Measurements from ENCODE around the gene RRP12.

RRP12 gene

DNA sequence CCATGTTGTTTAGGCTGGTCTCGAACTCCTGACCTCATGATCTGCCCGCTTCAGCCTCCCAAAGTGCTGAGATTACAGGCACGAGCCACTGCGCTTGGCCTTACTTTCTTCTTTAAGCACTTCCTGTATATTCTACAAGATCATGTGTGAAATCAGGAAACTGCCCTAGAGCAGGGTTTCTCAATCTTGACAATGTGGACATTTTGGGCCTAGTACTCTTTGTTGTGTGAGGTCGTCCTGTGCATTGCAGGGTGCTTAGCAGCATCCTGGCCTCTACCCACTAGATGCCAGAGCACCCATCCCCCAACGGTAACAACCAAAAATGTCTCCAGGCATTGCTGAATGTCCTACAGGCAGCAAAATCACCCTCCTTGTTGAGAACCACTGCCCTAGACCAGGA is 24.7 kb downstream of the RRP12 start:
- no peak overlapping the region for H3K9ac ChIP-seq
- no peak overlapping the region for H3K4me2 ChIP-seq
- H3K36me3 ChIP-seq (ENCODE audit: insufficient read depth), result no peaks in the 10 kb centered on the region; the same call in 1 of the 2 replicates
- H3K27ac ChIP-seq, result no peak overlapping the region
- TF ChIP-seq, protein P1, sequence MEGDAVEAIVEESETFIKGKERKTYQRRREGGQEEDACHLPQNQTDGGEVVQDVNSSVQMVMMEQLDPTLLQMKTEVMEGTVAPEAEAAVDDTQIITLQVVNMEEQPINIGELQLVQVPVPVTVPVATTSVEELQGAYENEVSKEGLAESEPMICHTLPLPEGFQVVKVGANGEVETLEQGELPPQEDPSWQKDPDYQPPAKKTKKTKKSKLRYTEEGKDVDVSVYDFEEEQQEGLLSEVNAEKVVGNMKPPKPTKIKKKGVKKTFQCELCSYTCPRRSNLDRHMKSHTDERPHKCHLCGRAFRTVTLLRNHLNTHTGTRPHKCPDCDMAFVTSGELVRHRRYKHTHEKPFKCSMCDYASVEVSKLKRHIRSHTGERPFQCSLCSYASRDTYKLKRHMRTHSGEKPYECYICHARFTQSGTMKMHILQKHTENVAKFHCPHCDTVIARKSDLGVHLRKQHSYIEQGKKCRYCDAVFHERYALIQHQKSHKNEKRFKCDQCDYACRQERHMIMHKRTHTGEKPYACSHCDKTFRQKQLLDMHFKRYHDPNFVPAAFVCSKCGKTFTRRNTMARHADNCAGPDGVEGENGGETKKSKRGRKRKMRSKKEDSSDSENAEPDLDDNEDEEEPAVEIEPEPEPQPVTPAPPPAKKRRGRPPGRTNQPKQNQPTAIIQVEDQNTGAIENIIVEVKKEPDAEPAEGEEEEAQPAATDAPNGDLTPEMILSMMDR (conservative IDR thresholded peaks at IDR 0.05; ENCODE audit: low read depth, low read length), result no peak
- no peaks in the 10 kb centered on the region for H4K20me1 ChIP-seq (ENCODE audit: insufficient read depth)
- H3K79me2 ChIP-seq (ENCODE audit: insufficient read depth, low read depth), result no peaks in the 10 kb centered on the region
- H3K4me1 ChIP-seq (ENCODE audit: low read depth, poor library complexity, severe bottlenecking), result no peaks in the 10 kb centered on the region
- no peak overlapping the region for H3K4me3 ChIP-seq (IDR thresholded peaks at IDR 0.05; ENCODE audit: insufficient read depth, low read depth, low read length)
- H2AFZ ChIP-seq (ENCODE audit: low read depth), result no peak overlapping the region
- no peaks in the 10 kb centered on the region for H3K27me3 ChIP-seq (ENCODE audit: insufficient read depth, low read depth)

DNA sequence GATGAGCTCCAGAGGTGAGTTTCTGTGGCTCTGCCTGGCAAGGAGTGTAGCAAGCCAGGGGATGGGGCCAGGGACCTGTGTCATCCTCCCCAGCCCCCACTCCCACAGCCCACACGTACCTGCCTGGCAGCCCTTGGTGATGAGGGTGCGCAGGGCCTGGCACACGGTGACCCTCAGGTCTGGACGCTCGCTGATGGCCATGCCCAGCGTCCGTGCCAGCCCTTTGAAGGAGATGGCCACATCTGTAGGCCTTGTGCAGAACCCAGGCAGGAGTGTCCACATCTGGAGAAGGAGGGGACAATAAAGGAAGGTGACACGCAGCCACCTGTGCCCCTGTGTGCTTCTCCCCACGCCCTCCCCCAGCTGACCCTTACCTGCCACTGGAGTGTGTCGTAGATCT is 27.7 kb downstream of the RRP12 start:
- TF ChIP-seq, protein P1 (conservative IDR thresholded peaks at IDR 0.05; ENCODE audit: low read depth, low read length), result no peak
- H3K36me3 ChIP-seq (ENCODE audit: insufficient read depth), result no peaks in the 10 kb centered on the region; the same call in 1 of the 2 replicates

DNA sequence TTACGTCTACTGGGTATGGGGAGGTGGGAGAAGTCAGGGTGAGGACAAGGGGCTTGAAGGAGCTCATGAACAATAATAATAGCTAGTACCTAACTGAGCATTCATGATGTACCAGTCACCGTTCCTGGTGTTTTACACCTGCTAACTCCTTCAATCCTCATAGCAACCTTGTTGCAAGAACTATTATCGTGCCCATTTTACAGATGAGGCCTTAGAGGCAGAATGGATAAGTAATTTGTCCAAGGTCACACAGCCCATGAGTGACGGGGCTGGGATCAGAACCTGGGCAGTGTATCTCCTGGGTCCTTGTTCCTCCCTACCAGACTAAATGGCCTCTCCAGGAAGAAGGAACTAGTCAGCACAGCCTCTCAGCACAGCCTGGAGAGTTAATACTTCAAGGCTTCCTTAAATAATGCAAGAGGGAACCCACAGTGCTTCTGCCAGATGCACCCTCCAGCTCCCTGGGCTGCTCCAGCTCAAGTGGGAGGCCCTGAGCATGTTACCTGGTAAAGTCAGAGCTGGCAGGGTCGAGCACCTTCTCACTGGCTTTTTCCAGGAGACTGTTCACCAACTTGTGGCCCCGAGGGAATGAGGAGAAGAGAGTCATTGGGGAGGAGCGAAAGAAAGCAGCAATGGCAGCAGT is 28.8 kb downstream of the RRP12 start:
- Histone ChIP-seq H3K4me1 (ENCODE audit: low read depth, poor library complexity, severe bottlenecking) (no peaks in the 10 kb centered on the region), H3K27me3 (ENCODE audit: insufficient read depth, low read depth) (no peaks in the 10 kb centered on the region), H3K4me3 (IDR thresholded peaks at IDR 0.05; ENCODE audit: insufficient read depth, low read depth, low read length) (no peak overlapping the region), H3K27ac (no peak overlapping the region), H3K36me3 (ENCODE audit: insufficient read depth) (no peaks in the 10 kb centered on the region; the same call in 1 of the 2 replicates), H3K4me2 (no peak overlapping the region), H2AFZ (ENCODE audit: low read depth) (no peak overlapping the region), H3K79me2 (ENCODE audit: insufficient read depth, low read depth) (no peaks in the 10 kb centered on the region), H4K20me1 (ENCODE audit: insufficient read depth) (no peaks in the 10 kb centered on the region), H3K9ac (no peak overlapping the region)
- TF ChIP-seq, protein P1 (conservative IDR thresholded peaks at IDR 0.05; ENCODE audit: low read depth, low read length), result no peak

More for the DNA sequence above, 27.7 kb downstream of the RRP12 start:
- Histone ChIP-seq H3K79me2 (ENCODE audit: insufficient read depth, low read depth) (no peaks in the 10 kb centered on the region), H3K27ac (no peak overlapping the region), H2AFZ (ENCODE audit: low read depth) (no peak overlapping the region), H3K4me1 (ENCODE audit: low read depth, poor library complexity, severe bottlenecking) (no peaks in the 10 kb centered on the region), H3K4me2 (no peak overlapping the region), H3K9ac (no peak overlapping the region), H3K27me3 (ENCODE audit: insufficient read depth, low read depth) (no peaks in the 10 kb centered on the region), H3K4me3 (IDR thresholded peaks at IDR 0.05; ENCODE audit: insufficient read depth, low read depth, low read length) (no peak overlapping the region), H4K20me1 (ENCODE audit: insufficient read depth) (no peaks in the 10 kb centered on the region)

DNA sequence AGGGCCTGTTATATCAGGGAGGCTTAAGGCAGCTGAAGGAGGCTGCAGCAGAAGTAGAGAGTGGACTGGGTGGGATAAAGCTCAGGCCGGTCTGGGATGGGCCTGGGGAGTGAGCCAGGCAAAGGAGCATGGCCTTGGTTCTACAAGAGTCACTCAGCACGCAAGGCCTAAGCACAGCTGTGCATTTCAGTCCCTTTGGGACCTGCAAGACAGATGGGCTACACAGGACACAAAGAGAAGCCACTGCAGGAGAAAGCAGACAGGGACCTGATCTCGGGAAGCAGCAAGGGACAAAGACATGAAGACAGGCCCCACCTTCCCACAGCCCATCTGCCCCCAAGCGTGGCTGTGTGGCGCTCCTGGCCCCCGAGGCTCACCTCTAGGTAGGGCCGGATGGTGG is 29.4 kb downstream of the RRP12 start:
- H3K36me3 ChIP-seq (ENCODE audit: insufficient read depth), result no peaks in the 10 kb centered on the region; the same call in 1 of the 2 replicates

More for the DNA sequence above, 29.4 kb downstream of the RRP12 start:
- Histone ChIP-seq H4K20me1 (ENCODE audit: insufficient read depth) (no peaks in the 10 kb centered on the region), H2AFZ (ENCODE audit: low read depth) (no peak overlapping the region), H3K9ac (no peak overlapping the region), H3K27ac (no peak overlapping the region), H3K4me3 (IDR thresholded peaks at IDR 0.05; ENCODE audit: insufficient read depth, low read depth, low read length) (no peak overlapping the region), H3K4me1 (ENCODE audit: low read depth, poor library complexity, severe bottlenecking) (no peaks in the 10 kb centered on the region), H3K27me3 (ENCODE audit: insufficient read depth, low read depth) (no peaks in the 10 kb centered on the region), H3K79me2 (ENCODE audit: insufficient read depth, low read depth) (no peaks in the 10 kb centered on the region), H3K4me2 (no peak overlapping the region)
- TF ChIP-seq, protein P1 (conservative IDR thresholded peaks at IDR 0.05; ENCODE audit: low read depth, low read length), result no peak
